BJ (cell line): ENCODE results near the gene MAPRE2. TPM values are rescaled to one million over a fixed set of nuclear protein-coding genes. Genes with fewer than 3 reads are reported as not detected.

Experiments used
- CTCF ChIA-PET: fragments of 350-600 bp; formaldehyde crosslinking; extraction: SDS; loops from one replicate; lab custom pipeline; 2021; ENCODE audit warnings: antibody characterized with exemption, inconsistent platforms; lab: Yijun Ruan, JAX
- POLR2A ChIA-PET: fragments of 300-600 bp; sonication (Branson Sonifier 250); formaldehyde crosslinking; extraction: SDS; loops from one replicate; lab custom pipeline; 2021; ENCODE audit warnings: antibody characterized with exemption; lab: Charles Lee
- DNase-seq: peaks from one replicate; pipeline ENCODE4 v3.0.0-alpha.2; 2011; ENCODE audit warnings: low read depth
- H3K27me3 ChIP-seq: 2 replicates; pipeline ENCODE4 v1.6.0; 2011; ENCODE audit warnings: low read length; ENCODE audit not compliant: control insufficient read depth, insufficient read depth
- H3K36me3 ChIP-seq: 2 replicates; pipeline ENCODE4 v1.5.1; 2011; ENCODE audit warnings: low read length; ENCODE audit not compliant: control insufficient read depth, insufficient read depth
- H3K4me3 ChIP-seq: 2 replicates; pipeline ENCODE4 v1.5.1; 2011; ENCODE audit warnings: low read depth, mild to moderate bottlenecking, control low read depth, low read length
- polyA plus RNA-seq: library from polyadenylated mRNA; depleted of rRNA; stranded (reverse); fragments of >200 nt; gene quantifications from 2 replicates; pipeline ENCODE4 v1.2.3, GENCODE V29; 2011
- TF ChIP-seq, protein P1 (sequence below): IDR thresholded peaks from 2 replicates; pipeline ENCODE4 v1.5.1; 2011; ENCODE audit warnings: low read depth, mild to moderate bottlenecking, control low read depth, inconsistent platforms, low read length, moderate library complexity; ENCODE audit not compliant: insufficient read depth

Gene MAPRE2
- polyA plus RNA-seq, 1 experiment: 23.8 TPM

DNA sequence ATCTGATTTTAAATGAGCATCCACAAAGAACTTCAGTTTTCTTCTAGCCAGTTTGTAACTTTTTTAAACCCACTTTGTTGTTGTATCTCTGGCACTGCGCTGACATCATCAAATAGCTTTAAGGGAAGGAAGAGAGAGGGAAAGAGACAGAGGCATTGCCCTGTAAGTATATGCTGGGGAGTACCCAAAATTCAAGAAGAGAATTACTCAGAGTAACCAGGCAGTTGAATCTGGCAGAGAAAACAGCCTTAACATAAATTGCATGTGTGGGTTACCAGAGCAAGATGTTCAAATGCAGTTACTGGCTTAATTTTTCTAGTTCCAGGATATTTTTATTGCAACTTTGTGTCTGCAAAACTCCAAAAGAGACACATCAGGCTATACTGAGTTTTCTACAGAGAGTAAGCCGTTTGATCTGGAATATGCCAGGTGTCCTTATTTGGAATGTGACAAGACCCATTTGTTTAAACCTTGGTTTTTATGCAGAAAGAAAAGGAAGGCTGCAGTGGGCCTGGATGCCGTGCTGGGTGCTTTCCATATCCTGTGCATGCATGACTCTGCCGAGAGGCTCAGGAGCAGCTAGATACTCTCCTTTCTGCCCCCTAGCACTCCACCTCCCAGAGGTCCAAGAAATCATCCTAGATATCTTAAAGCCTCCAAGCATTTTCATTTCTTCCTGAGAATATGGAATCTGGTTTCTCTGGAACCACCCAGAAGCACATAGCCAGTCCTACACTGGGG, 93.7 kb downstream of the MAPRE2 start:
- H3K4me3 ChIP-seq: no peak overlapping the region
- CTCF ChIA-PET: interaction anchor here (2.8 kb wide), 1 partner anchor 9 kb away, joined by 8 read pairs; no protein-coding TSS in a partner anchor

DNA sequence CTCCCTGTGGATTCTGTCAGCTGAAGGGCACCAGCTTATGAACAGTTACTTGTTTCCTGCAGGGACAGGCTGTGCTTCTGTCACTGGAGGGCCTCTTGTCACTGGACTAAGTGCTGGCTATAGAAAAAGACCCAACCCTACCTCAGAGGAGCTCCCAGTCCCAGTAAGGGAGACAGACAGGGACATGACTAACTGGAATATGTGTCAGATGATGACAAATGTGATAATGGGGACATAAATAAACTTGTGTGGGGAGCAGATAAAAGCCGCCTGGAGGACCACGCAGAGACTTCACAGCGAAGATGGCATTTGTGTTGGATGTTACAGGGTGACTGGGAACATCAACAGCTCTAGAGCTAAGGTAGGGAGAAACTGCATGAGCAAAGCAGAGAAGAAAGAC, 95.0 kb downstream of the MAPRE2 start:
- ChIA-PET CTCF (interaction anchor here (0.6 to 3.7 kb wide), 4 partner anchors 7 to 1269 kb away, joined by 3 to 12 read pairs (median 6); no protein-coding TSS in a partner anchor), POLR2A (no interaction called here)
- TF ChIP-seq, protein P1, sequence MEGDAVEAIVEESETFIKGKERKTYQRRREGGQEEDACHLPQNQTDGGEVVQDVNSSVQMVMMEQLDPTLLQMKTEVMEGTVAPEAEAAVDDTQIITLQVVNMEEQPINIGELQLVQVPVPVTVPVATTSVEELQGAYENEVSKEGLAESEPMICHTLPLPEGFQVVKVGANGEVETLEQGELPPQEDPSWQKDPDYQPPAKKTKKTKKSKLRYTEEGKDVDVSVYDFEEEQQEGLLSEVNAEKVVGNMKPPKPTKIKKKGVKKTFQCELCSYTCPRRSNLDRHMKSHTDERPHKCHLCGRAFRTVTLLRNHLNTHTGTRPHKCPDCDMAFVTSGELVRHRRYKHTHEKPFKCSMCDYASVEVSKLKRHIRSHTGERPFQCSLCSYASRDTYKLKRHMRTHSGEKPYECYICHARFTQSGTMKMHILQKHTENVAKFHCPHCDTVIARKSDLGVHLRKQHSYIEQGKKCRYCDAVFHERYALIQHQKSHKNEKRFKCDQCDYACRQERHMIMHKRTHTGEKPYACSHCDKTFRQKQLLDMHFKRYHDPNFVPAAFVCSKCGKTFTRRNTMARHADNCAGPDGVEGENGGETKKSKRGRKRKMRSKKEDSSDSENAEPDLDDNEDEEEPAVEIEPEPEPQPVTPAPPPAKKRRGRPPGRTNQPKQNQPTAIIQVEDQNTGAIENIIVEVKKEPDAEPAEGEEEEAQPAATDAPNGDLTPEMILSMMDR: no peak
- H3K4me3 ChIP-seq: no peak overlapping the region
- DNase-seq: no peak
- no peaks in the 10 kb centered on the region for H3K27me3 ChIP-seq
- peaks cover 3% of the 10 kb centered on the region for H3K36me3 ChIP-seq

More for the DNA sequence above, 93.7 kb downstream of the MAPRE2 start:
- POLR2A ChIA-PET: no interaction called here
- H3K27me3 ChIP-seq: no peaks in the 10 kb centered on the region
- H3K36me3 ChIP-seq: peaks cover 3% of the 10 kb centered on the region
- TF ChIP-seq, protein P1: no peak
- no peak for DNase-seq

DNA sequence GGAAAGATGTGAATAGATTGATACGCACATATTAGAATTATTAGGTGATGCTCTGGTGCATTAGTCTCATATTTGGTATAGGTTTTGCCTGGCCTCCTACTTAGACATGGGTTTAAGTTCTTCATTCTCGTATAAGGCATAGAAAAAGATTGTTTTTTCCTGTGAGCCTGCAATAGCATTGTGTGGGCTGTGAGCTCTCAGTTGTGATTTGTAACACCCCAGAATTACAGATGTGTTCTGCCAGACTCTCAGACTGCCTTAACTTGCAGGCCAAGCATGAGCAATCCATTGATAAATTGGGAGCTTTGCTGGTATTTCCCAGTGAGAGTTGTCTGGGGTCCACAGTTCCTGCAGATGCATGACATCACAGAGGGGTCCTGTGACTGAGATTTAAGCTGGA, 95.7 kb downstream of the MAPRE2 start:
- Histone ChIP-seq H3K27me3 (no peaks in the 10 kb centered on the region), H3K4me3 (no peak overlapping the region), H3K36me3 (peaks cover 3% of the 10 kb centered on the region)
- no peak for DNase-seq
- TF ChIP-seq, protein P1: no peak
- POLR2A ChIA-PET: no interaction called here
- CTCF ChIA-PET: interaction anchor here (0.6 to 3.7 kb wide), 4 partner anchors 12 to 233 kb away, joined by 3 to 12 read pairs (median 4); no protein-coding TSS in a partner anchor

DNA sequence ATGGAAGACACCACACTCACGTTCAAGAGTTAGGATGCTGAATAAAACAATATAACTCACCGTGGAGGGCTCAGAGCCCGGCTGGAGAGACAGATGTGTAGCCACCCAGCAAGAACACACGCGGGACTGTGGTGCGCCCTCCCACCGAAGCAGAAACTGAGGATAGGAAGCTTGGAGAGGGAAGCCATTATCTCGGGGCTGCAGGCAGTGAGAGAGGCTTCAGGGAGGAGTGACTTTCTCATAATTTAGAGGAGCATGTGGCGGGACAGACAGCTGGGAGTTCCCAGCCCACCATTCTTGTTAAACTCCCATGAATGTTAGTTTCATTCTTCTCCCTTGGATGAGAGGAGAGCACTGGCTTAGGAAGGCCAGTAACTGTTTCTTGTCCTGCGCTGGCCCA, 96.4 kb downstream of the MAPRE2 start:
- peaks cover 3% of the 10 kb centered on the region for H3K36me3 ChIP-seq
- TF ChIP-seq, protein P1: no peak
- no peak for DNase-seq
- no peaks in the 10 kb centered on the region for H3K27me3 ChIP-seq
- ChIA-PET CTCF (interaction anchor here (0.6 to 3.7 kb wide), 4 partner anchors 23 to 234 kb away, joined by 3 to 12 read pairs (median 4); no protein-coding TSS in a partner anchor), POLR2A (no interaction called here)
- H3K4me3 ChIP-seq: no peak overlapping the region

DNA sequence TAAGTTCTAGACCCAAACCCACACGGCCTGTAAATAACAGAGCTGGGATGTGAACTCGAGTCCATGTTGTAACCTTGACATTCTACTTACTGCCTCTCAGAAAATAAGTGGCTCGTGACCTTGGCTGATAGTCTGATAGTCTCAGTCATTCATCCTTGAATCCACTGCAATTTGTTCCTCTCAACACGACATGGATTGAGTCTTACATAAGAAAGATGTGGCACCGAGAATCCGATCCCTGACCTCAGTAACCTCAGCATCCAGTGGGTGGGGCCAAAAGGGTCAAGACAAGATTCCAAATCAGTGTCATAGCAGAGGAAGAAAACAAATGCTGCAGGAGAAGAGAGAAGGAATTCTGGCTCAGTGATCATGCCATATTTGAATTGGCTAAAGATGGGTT, 97.6 kb downstream of the MAPRE2 start:
- CTCF ChIA-PET: interaction anchor here (0.8 to 3.7 kb wide), 2 partner anchors 128 to 132 kb away, joined by 3 to 12 read pairs; no protein-coding TSS in a partner anchor
- H3K4me3 ChIP-seq: no peak overlapping the region
- POLR2A ChIA-PET: no interaction called here
- 0 out of 2 replicates have a peak, but pooled peaks cover 1% of the 10 kb centered on the region for H3K36me3 ChIP-seq
- H3K27me3 ChIP-seq: no peaks in the 10 kb centered on the region
- TF ChIP-seq, protein P1: no peak
- DNase-seq: no peak
